ENCODE data around the gene RAB33B. TPM values are rescaled to one million over a fixed set of nuclear protein-coding genes. Genes with fewer than 3 reads are reported as not detected.

The RAB33B gene
- total and polyA plus RNA-seq, 4 donors = 7.2 to 38.9 (median 8.6) TPM

DNA sequence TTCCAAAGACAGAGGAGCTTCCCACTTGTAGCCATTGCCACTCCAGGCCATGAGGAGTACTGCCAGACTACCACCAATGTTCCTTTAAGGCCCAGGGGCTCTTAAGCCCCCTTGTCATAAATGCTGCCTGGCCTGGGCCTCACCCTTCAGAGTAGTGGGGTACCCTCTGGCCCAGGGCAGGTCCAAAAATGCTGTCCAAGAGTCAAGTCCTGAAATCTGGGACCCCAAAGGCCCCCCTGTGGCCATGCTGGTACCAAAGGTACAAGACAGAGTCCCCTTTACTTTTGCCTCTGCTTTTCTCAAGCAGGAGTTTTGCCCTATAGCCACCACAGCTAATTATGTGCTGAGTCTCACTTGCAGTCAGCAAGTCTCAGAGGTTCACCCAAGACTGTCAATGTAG, 16.4 kb downstream of the RAB33B start:
- no peak for TF ChIP-seq NR2F2 (IDR thresholded peaks at IDR 0.05)
- no peak for TF ChIP-seq HNF4A (conservative IDR thresholded peaks at IDR 0.05)
- TF ChIP-seq, protein P1, sequence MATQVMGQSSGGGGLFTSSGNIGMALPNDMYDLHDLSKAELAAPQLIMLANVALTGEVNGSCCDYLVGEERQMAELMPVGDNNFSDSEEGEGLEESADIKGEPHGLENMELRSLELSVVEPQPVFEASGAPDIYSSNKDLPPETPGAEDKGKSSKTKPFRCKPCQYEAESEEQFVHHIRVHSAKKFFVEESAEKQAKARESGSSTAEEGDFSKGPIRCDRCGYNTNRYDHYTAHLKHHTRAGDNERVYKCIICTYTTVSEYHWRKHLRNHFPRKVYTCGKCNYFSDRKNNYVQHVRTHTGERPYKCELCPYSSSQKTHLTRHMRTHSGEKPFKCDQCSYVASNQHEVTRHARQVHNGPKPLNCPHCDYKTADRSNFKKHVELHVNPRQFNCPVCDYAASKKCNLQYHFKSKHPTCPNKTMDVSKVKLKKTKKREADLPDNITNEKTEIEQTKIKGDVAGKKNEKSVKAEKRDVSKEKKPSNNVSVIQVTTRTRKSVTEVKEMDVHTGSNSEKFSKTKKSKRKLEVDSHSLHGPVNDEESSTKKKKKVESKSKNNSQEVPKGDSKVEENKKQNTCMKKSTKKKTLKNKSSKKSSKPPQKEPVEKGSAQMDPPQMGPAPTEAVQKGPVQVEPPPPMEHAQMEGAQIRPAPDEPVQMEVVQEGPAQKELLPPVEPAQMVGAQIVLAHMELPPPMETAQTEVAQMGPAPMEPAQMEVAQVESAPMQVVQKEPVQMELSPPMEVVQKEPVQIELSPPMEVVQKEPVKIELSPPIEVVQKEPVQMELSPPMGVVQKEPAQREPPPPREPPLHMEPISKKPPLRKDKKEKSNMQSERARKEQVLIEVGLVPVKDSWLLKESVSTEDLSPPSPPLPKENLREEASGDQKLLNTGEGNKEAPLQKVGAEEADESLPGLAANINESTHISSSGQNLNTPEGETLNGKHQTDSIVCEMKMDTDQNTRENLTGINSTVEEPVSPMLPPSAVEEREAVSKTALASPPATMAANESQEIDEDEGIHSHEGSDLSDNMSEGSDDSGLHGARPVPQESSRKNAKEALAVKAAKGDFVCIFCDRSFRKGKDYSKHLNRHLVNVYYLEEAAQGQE (IDR thresholded peaks at IDR 0.05) = peak; percentile 63
- TF ChIP-seq, protein P2, sequence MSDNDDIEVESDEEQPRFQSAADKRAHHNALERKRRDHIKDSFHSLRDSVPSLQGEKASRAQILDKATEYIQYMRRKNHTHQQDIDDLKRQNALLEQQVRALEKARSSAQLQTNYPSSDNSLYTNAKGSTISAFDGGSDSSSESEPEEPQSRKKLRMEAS (IDR thresholded peaks at IDR 0.05) = no peak
- Histone ChIP-seq H3K4me1 (ENCODE audit: control insufficient read depth in 4 of 4, insufficient read depth in 4 of 4, low read length in 3 of 4) (peaks cover 7 to 27% (median 19%) of the 10 kb centered on the region in 4 donors), H3K4me3 (ENCODE audit: low read depth in 1 of 3, low read length in 3 of 3) (no peak overlapping the region), H3K9me3 (ENCODE audit: control insufficient read depth in 4 of 4, low read length in 3 of 4) (no peaks in the 10 kb centered on the region), H3K9ac (ENCODE audit: low read depth in 1 of 2, low read length in 2 of 2) (no peak overlapping the region), H3K27me3 (ENCODE audit: control insufficient read depth in 4 of 4, insufficient read depth in 4 of 4, low read length in 3 of 4) (no peaks in the 10 kb centered on the region), H3K27ac (ENCODE audit: low read depth in 1 of 2, low read length in 2 of 2) (peak overlapping the region; percentile 61 to 76), H3K36me3 (ENCODE audit: control insufficient read depth in 4 of 4, insufficient read depth in 3 of 4, low read depth in 1 of 4, low read length in 3 of 4) (peaks cover 0 to 9% (median 7%) of the 10 kb centered on the region in 4 donors)
- no peak for DNase-seq (ENCODE audit: low spot score)

DNA sequence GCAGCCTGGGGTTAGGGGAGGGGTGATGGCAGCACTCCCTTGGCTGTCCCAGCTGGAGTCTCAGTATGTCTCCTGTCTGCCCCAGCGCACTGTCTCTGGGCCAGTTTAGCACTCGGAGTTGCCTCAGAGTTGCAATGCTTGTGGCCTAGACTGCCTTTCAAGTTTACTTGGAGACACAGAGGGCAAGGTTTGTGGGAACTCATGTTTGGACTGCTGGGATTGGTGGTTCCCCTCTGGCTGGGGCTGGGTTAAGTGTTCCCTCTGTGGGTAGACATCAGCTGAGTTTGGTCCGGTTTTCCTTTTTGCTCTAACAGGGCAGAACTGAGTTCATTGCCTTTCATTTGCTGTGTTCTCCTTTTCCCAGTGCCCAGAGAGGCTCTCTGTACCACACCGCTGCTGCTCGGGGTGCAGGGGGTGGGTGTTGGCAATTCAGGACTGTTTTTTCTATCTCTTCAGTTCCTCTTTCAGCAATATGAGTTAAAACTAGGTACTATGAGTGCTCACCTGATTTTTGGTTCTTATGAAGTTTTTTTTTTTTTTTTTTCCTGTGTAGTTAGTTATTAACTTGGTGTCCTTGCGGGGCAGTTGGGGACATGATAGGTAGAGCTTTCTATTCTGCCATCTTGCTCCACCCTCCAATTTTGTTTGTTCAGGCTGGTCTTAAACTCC, 17.2 kb downstream of the RAB33B start:
- no peak for DNase-seq (ENCODE audit: low spot score)
- H3K4me3 ChIP-seq (ENCODE audit: low read depth in 1 of 3, low read length in 3 of 3) = peak overlapping the region in 1 of 3 donors; percentile 45
- H3K27ac ChIP-seq (ENCODE audit: low read depth in 1 of 2, low read length in 2 of 2) = peak overlapping the region; percentile 61 to 76
- TF ChIP-seq, protein P3, sequence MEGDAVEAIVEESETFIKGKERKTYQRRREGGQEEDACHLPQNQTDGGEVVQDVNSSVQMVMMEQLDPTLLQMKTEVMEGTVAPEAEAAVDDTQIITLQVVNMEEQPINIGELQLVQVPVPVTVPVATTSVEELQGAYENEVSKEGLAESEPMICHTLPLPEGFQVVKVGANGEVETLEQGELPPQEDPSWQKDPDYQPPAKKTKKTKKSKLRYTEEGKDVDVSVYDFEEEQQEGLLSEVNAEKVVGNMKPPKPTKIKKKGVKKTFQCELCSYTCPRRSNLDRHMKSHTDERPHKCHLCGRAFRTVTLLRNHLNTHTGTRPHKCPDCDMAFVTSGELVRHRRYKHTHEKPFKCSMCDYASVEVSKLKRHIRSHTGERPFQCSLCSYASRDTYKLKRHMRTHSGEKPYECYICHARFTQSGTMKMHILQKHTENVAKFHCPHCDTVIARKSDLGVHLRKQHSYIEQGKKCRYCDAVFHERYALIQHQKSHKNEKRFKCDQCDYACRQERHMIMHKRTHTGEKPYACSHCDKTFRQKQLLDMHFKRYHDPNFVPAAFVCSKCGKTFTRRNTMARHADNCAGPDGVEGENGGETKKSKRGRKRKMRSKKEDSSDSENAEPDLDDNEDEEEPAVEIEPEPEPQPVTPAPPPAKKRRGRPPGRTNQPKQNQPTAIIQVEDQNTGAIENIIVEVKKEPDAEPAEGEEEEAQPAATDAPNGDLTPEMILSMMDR (IDR thresholded peaks at IDR 0.05; ENCODE audit: low read depth, low read length, missing input control) = no peak
- TF ChIP-seq, protein P2 (IDR thresholded peaks at IDR 0.05) = no peak
- no peak for TF ChIP-seq FOXA1 (IDR thresholded peaks at IDR 0.05)
- no peak for TF ChIP-seq GABPA (IDR thresholded peaks at IDR 0.05 in 1 of 2, conservative IDR thresholded peaks at IDR 0.05 in 1 of 2)
- no peak for TF ChIP-seq EGR1 (IDR thresholded peaks at IDR 0.05; ENCODE audit: low read depth in 2 of 2)
- peak in 1 of 2 donors; percentile 6 for TF ChIP-seq HNF4A (conservative IDR thresholded peaks at IDR 0.05)
- TF ChIP-seq SP1 (IDR thresholded peaks at IDR 0.05) = peak; percentile 28
- TF ChIP-seq TAF1 (conservative IDR thresholded peaks at IDR 0.05) = no peak
- TF ChIP-seq NR2F2 (IDR thresholded peaks at IDR 0.05) = no peak
- TF ChIP-seq, protein P4, sequence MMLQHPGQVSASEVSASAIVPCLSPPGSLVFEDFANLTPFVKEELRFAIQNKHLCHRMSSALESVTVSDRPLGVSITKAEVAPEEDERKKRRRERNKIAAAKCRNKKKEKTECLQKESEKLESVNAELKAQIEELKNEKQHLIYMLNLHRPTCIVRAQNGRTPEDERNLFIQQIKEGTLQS (IDR thresholded peaks at IDR 0.05) = no peak
- TF ChIP-seq, protein P1 (IDR thresholded peaks at IDR 0.05) = no peak
- no peak for TF ChIP-seq JUND (IDR thresholded peaks at IDR 0.05)
- TF ChIP-seq RXRA (IDR thresholded peaks at IDR 0.05) = peak; percentile 47 to 66
- TF ChIP-seq YY1 (IDR thresholded peaks at IDR 0.05) = peak; percentile 83
- TF ChIP-seq, protein P5, sequence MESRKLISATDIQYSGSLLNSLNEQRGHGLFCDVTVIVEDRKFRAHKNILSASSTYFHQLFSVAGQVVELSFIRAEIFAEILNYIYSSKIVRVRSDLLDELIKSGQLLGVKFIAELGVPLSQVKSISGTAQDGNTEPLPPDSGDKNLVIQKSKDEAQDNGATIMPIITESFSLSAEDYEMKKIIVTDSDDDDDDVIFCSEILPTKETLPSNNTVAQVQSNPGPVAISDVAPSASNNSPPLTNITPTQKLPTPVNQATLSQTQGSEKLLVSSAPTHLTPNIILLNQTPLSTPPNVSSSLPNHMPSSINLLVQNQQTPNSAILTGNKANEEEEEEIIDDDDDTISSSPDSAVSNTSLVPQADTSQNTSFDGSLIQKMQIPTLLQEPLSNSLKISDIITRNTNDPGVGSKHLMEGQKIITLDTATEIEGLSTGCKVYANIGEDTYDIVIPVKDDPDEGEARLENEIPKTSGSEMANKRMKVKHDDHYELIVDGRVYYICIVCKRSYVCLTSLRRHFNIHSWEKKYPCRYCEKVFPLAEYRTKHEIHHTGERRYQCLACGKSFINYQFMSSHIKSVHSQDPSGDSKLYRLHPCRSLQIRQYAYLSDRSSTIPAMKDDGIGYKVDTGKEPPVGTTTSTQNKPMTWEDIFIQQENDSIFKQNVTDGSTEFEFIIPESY (IDR thresholded peaks at IDR 0.05) = no peak
- TF ChIP-seq RAD21 (IDR thresholded peaks at IDR 0.05) = no peak
- TF ChIP-seq FOXA2 (IDR thresholded peaks at IDR 0.05) = no peak
- H3K4me1 ChIP-seq (ENCODE audit: control insufficient read depth in 4 of 4, insufficient read depth in 4 of 4, low read length in 3 of 4) = peaks cover 7 to 34% (median 20%) of the 10 kb centered on the region in 4 donors
- 48% methylated on average over 6 of the region's 6 CpGs for WGBS
- H3K36me3 ChIP-seq (ENCODE audit: control insufficient read depth in 4 of 4, insufficient read depth in 3 of 4, low read depth in 1 of 4, low read length in 3 of 4) = peaks cover 0 to 9% (median 7%) of the 10 kb centered on the region in 4 donors
- H3K9me3 ChIP-seq (ENCODE audit: control insufficient read depth in 4 of 4, low read length in 3 of 4) = no peaks in the 10 kb centered on the region
- H3K9ac ChIP-seq (ENCODE audit: low read depth in 1 of 2, low read length in 2 of 2) = no peak overlapping the region
- no peaks in the 10 kb centered on the region for H3K27me3 ChIP-seq (ENCODE audit: control insufficient read depth in 4 of 4, insufficient read depth in 4 of 4, low read length in 3 of 4)

Data from liver (tissue), 9 donors.